Fibroblast of lung (primary cell): Measurements from ENCODE around the gene ZSCAN31.

Experiments
- EZH2 ChIP-seq: IDR thresholded peaks from 2 replicates; pipeline ENCODE4 v1.5.1; 2012; ENCODE audit warnings: low read length, control low read depth, mild to moderate bottlenecking; ENCODE audit errors: missing control alignments
- TF ChIP-seq, protein P1 (sequence below), 2 donors: IDR thresholded peaks in 1 of 2; conservative IDR thresholded peaks in 1 of 2; 1 replicate in 1 of 2; 2 replicates in 1 of 2; pipeline ENCODE4 v1.5.1; 2011 to 2012; ENCODE audit warnings: low read length in 2 of 2, control low read depth in 1 of 2, inconsistent platforms in 1 of 2, low read depth in 1 of 2, mild to moderate bottlenecking in 1 of 2

DNA sequence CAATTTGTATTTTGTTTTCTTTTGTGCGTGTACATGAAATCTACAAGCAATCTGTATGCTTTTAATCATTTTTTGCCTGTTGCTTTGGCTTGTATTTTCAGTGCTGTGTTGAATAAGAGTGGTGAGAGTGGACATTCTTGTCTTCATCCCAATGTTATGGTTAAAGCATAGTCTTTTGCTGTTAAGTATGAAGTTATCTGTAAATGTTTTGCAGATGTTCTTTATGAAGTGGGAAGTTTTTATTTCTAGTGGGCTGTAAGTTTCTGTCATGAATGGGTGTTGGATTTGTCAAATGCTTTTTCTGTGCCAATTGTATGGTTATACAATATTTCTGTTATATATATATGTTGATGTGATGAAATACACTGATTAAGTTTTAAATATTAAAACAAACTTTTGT is 38.0 kb upstream of the ZSCAN31 start:
- TF ChIP-seq, protein P1, sequence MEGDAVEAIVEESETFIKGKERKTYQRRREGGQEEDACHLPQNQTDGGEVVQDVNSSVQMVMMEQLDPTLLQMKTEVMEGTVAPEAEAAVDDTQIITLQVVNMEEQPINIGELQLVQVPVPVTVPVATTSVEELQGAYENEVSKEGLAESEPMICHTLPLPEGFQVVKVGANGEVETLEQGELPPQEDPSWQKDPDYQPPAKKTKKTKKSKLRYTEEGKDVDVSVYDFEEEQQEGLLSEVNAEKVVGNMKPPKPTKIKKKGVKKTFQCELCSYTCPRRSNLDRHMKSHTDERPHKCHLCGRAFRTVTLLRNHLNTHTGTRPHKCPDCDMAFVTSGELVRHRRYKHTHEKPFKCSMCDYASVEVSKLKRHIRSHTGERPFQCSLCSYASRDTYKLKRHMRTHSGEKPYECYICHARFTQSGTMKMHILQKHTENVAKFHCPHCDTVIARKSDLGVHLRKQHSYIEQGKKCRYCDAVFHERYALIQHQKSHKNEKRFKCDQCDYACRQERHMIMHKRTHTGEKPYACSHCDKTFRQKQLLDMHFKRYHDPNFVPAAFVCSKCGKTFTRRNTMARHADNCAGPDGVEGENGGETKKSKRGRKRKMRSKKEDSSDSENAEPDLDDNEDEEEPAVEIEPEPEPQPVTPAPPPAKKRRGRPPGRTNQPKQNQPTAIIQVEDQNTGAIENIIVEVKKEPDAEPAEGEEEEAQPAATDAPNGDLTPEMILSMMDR (conservative IDR thresholded peaks at IDR 0.05 in 1 of 2, IDR thresholded peaks at IDR 0.05 in 1 of 2; ENCODE audit: low read depth in 1 of 2, low read length in 2 of 2): no peak
- TF ChIP-seq EZH2: no peak
